ENCODE data around the gene OR2T12.
"Not testable (repeated sequence)": the region's sequence is repeated elsewhere in the genome, so short reads cannot be mapped to it uniquely, and the experiment has no call there.

- not testable (repeated sequence) for TF ChIP-seq CTCF (conservative IDR thresholded peaks at IDR 0.05 in 1 of 2, IDR thresholded peaks at IDR 0.05 in 1 of 2; ENCODE audit: extremely low read depth in 1 of 2, insufficient read depth in 1 of 2, low read depth in 1 of 2, low read length in 2 of 2); EZH2 (IDR thresholded peaks at IDR 0.05; ENCODE audit: borderline replicate concordance, low read length)
Measured at GRCh38 chr1:248306740-248307139, 3.5 kb upstream of the OR2T12 start.

Data from mammary epithelial cell (primary cell).